Activated T-helper 1 cell treated with anti-CD3 and anti-CD28 coated beads, Interleukin-2, amount 50 U/mL, for 16 hours (primary cell): Measurements from ENCODE around the gene METTL27.
A peak's percentile ranks its signal among the peaks of the same experiment; 100 is the strongest.
"Not testable (repeated sequence)": the region's sequence is repeated elsewhere in the genome, so short reads cannot be mapped to it uniquely, and the experiment has no call there.

Experiments
- DNase-seq, 2 donors: peaks; one replicate each; pipeline ENCODE4 v3.0.0-alpha.2; 2020; ENCODE audit warnings: low read depth in 1 of 2, low spot score in 1 of 2

The METTL27 gene

DNA sequence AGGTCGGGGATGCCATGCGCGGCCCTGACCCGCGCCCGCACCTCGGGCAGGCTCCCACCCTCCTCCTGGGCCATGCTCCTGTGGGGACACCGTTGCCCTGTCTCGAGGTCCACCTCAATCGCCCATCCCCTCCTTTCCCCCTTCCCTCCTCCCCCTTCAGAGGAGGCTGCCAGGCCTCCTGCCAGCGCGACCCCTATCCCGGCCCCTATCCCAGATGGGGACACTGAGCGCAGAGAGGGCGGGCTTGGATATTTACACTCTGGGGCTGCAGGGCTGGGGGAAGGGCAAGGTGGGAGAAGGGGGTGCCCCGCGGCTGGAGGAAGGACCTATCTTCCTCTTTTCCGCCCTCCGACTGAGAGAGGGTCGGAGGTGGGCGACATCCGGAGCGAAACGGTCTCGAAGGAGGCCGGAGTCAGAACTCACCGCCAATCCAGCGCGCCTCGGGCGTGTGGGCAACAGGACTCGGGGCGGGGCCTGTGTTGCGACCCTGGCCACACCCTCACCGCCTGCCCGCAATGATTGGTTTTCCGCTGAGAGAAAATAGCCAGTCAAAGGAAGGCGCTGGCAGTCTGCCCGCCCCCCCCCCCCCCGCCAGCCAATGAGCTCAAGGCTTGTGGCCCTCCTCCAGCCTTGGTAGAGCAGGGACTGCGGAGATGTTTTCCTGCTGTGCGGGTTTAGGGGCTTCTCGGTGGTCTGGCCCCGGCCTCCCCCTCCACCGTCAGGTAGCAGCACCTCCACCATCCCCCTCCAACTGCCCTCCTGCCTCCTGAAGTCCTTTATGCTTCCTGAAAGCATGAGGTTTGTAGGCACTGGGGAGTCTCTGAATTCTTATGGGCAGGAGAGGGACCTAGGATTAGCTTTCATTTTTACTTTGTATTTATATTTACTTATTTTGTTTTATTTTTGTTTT, at the start of gene METTL27:
METTL27 (minus strand) TSS at position 450 of the 910 bp plus-strand sequence; CDS start at position 74, 376 bp downstream.
- DNase-seq, result peak; percentile 78 to 80

GRCh38 chr7:73891178-73891885, 49.0 kb upstream of the METTL27 start:
- DNase-seq, result no peak

DNA sequence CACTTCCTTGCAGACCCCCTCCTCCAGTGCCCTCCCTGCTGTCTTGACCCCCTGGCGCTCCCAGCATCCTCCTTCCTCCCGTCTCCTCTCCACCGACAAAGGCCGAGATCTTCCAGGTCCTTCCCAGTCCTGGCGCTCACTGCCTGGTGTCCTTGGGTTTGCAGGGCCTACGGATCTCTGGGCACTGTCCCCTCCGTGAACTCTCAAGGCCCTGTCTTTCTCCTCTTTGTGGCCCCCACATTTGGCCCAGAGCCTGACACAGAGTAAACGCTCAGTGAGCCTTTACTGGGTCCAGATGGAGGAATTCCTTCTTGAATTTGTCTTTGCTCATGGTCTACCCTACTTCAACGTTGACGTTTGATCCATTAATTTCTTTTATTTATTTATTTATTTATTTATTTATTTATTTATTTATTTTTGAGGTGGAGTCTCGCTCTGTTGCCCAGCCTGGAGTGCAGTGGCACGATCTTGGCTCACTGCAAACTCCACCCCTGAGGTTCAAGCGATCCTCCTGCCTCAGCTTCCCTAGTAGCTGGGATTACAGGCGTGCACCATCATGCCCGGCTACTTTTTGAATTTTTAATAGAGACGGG, 48.3 kb upstream of the METTL27 start:
- DNase-seq, result no peak

DNA sequence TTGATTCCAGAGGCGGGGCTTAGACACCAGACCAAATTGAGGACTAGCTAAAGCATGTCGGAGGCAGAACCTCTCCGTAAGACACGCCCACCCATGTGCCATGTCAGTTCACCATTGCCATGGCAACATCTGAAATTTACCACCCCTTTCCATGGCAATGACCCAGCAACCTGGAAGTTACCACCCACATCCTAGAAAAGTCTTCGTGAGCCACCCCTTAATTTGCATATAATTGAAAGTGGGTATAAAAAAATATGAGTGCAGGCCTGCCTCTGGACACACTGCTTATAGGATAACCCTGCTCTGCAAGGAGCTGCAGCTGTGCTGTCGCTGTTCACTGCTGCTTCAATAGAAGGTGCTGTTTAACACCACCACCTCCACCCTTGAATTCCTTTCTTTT, 46.6 kb upstream of the METTL27 start:
- no peak for DNase-seq

DNA sequence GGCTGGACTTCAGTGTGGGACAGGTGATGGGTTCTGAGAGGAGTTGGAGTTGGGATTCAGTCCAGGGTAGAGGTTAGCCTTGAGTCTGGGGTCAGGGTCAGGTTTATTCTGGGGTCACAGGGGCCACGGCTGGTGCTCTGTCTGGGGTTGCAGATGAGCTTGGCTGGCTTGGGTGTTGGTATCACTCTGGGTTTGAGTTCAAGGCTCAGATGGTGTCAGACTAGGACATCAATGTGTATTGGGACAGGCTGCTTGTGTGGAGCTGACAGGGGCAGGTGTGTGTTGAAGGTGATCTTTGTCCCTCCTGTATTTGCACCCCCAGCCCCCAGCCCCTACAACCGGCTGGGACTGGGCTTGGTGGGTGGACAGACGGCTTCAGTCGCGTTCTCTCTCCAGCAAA, 45.4 kb upstream of the METTL27 start:
- no peak for DNase-seq

- DNase-seq, result no peak
Measured at GRCh38 chr7:73885975-73886798, 43.9 kb upstream of the METTL27 start.

GRCh38 chr7:73885433-73885974, 43.2 kb upstream of the METTL27 start:
- no peak for DNase-seq

GRCh38 chr7:73884867-73885422, 42.6 kb upstream of the METTL27 start:
- not testable (repeated sequence) for DNase-seq

GRCh38 chr7:73882047-73882402, 39.7 kb upstream of the METTL27 start:
- DNase-seq, result no peak

- DNase-seq, result no peak
Measured at GRCh38 chr7:73881352-73882046, 39.2 kb upstream of the METTL27 start.

DNA sequence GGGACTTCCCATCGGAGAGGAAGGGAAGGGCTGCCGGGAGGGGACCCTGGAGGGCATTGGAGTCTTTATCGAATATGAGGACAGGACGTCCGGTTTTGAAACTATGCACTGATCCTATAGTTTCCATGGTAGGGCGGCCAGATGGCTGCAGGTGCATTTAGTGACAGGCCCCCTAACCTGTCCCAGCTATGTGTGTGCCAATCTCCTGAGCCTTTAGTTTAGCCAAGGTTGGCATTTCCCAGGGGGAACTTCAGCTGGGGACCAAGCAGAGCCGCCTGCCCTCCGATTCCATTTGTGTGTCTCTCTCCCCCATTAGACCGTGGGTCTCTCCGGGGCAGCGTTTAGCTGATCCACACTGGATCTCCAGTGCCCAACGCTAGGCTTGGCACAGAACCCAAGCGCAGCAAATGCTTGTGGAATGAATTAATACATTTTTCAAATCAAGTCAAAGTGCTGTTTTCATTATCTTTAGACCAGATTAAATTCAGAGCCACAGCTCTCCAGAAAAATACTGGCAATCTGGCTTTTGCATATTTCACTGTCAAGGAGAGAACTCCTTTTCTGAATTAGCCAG, 38.5 kb upstream of the METTL27 start:
- DNase-seq, result no peak

- DNase-seq, result no peak
Measured at GRCh38 chr7:73879977-73880681, 37.8 kb upstream of the METTL27 start.

DNA sequence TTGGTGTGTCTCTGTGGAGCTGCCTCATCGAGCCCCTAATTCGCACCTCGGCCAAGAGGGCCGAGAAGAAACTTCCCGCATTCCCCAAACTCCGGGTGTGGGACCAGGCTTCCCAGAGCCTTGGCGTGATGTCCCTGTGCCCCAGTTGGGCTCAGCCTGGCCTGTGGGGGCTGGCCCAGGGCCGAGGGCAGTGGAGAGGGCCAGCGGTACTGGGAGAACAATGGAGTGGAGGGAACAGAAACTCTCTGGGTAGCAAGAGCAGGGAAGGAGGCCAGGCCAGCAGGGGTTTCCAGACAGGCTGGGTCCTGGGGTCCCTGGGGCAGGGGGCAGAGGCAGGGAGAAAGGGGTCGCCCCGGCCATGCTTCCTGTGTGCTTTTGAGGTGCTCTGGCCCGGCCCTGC, 34.7 kb upstream of the METTL27 start:
- DNase-seq, result no peak

DNA sequence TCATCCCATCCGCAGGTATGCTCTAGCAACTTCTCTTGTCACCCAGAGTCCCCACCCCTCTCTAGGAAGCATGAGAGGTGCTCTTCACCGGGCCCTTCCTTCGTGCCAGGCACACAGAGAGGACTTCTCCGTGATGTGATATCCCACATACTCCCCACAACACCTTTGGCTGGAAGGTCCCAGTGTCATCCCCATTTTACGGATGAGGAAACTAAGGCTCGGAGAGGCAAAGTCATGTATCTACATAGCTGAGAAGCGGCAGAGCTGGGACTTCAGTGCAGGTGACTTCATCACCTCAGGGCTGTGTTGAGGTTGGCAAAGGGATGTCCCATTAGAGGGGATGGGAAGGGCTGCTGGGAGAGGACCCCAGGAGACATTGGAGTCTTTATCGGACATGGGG, 34.0 kb upstream of the METTL27 start:
- DNase-seq, result no peak

- DNase-seq, result no peak
Measured at GRCh38 chr7:73872056-73872908, 30.0 kb upstream of the METTL27 start.

DNA sequence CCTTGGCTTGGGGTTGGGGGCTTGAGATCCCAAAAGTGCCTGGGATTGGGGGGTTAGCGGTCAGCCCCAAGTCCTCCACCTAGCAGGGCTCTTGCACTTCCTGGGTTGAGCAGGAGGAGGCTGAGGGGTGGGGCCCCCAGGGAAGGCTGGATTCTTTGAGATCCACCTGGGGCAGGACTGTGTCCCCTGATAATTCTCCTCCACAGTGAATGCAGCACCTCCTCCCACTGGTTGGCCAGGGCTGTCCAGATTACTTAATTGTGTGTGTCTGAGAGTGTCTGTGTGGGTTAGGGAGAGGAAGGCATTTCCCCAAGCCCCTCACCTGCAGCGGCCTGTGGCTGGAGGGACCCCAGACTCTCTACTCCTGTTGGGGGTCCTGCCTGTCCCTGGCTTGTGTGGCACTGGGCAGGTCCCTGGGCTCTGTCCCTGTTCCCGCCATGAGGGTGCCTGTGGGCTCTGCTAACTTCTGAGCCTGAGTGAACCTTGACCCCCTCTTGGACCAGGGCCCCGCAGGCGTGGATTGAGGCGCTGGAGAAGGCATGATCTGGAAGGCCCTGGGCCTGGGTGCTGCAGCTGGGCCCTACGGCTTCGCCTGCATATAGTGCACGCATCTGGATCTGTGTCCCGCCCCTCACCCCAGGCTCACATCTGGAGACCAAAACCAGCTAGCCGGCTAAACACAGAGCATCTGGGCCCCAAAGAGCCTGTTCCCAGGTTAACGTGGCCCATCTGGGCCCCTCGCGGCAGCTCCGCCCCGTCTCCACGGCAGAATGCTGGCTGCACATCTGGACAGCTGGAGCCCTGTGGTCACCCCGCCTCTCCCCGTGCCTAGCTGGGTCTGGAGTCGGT, 29.1 kb upstream of the METTL27 start:
- no peak for DNase-seq

DNA sequence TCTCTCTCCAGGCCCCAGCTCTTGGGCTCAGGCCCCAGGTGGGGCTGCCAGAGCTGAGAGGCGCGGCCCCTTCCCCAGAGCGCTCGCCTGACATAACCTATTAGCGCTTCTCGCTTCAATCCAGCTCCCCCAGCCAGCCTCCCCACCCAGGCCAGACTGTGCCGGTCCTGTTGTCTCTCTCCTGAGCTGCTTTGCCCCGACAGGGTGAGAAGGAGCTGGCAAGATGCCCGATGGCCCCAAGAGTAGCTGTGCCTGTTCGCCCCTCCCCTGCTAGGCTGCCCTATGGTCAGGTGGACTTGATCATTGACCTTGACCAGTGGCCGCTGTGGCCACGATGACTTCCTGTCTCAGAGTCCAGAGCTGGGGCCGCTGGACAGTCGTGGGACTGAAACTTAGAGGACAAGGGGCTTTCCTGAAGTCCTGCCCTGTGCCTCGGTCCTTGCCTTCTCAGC, 27.8 kb upstream of the METTL27 start:
- no peak for DNase-seq
